BJ (cell line): ENCODE data around the gene NMUR1. TPM values are rescaled to one million over a fixed set of nuclear protein-coding genes. Genes with fewer than 3 reads are reported as not detected.

Source experiments
- CTCF ChIA-PET: fragments of 350-600 bp; formaldehyde crosslinking; extraction: SDS; loops from one replicate; lab custom pipeline; 2021; ENCODE audit warnings: antibody characterized with exemption, inconsistent platforms; lab: Yijun Ruan, JAX
- POLR2A ChIA-PET: fragments of 300-600 bp; sonication (Branson Sonifier 250); formaldehyde crosslinking; extraction: SDS; loops from one replicate; lab custom pipeline; 2021; ENCODE audit warnings: antibody characterized with exemption; lab: Charles Lee
- DNase-seq: peaks from one replicate; pipeline ENCODE4 v3.0.0-alpha.2; 2011; ENCODE audit warnings: low read depth
- H3K27me3 ChIP-seq: 2 replicates; pipeline ENCODE4 v1.6.0; 2011; ENCODE audit warnings: low read length; ENCODE audit not compliant: control insufficient read depth, insufficient read depth
- H3K36me3 ChIP-seq: 2 replicates; pipeline ENCODE4 v1.5.1; 2011; ENCODE audit warnings: low read length; ENCODE audit not compliant: control insufficient read depth, insufficient read depth
- H3K4me3 ChIP-seq: 2 replicates; pipeline ENCODE4 v1.5.1; 2011; ENCODE audit warnings: low read depth, mild to moderate bottlenecking, control low read depth, low read length
- CTCF ChIP-seq: IDR thresholded peaks from 2 replicates; pipeline ENCODE4 v1.5.1; 2011; ENCODE audit warnings: low read depth, mild to moderate bottlenecking, control low read depth, inconsistent platforms, low read length, moderate library complexity; ENCODE audit not compliant: insufficient read depth
- polyA plus RNA-seq: library from polyadenylated mRNA; depleted of rRNA; stranded (reverse); fragments of >200 nt; gene quantifications from 2 replicates; pipeline ENCODE4 v1.2.3, GENCODE V29; 2011

NMUR1 gene
- polyA plus RNA-seq, 1 experiment, result not detected

- H3K36me3 ChIP-seq, result no peaks in the 10 kb centered on the region
- ChIA-PET POLR2A (no interaction called here), CTCF (interaction anchor here (1.0 kb wide), 1 partner anchor 28 kb away, joined by 3 read pairs; no protein-coding TSS in a partner anchor)
- DNase-seq, result no peak
- no peak for TF ChIP-seq CTCF
- peaks cover 4% of the 10 kb centered on the region; the same call in 1 of the 2 replicates for H3K27me3 ChIP-seq
- no peak overlapping the region for H3K4me3 ChIP-seq
Observed at GRCh38 chr2:231545105-231545902, 15.1 kb upstream of the NMUR1 start.

GRCh38 chr2:231542136-231542535 is 11.9 kb upstream of the NMUR1 start:
- DNase-seq, result no peak
- ChIA-PET CTCF (interaction anchor here (1.0 kb wide), 1 partner anchor 11 kb away, joined by 4 read pairs; no protein-coding TSS in a partner anchor), POLR2A (no interaction called here)
- H3K4me3 ChIP-seq, result no peak overlapping the region
- H3K36me3 ChIP-seq, result no peaks in the 10 kb centered on the region
- H3K27me3 ChIP-seq, result peaks cover 6% of the 10 kb centered on the region
- TF ChIP-seq CTCF, result no peak

- CTCF ChIA-PET, result interaction anchor here (1.0 kb wide), 1 partner anchor 24 kb away, joined by 3 read pairs; no protein-coding TSS in a partner anchor
- POLR2A ChIA-PET, result no interaction called here
Observed at GRCh38 chr2:231541645-231542044, 11.4 kb upstream of the NMUR1 start.

GRCh38 chr2:231539991-231540390 is 9.7 kb upstream of the NMUR1 start:
- DNase-seq, result no peak
- no peaks in the 10 kb centered on the region for H3K36me3 ChIP-seq
- ChIA-PET POLR2A (no interaction called here), CTCF (interaction anchor here (0.9 kb wide), 1 partner anchor 17 kb away, joined by 3 read pairs; no protein-coding TSS in a partner anchor)
- H3K27me3 ChIP-seq, result peaks cover 6% of the 10 kb centered on the region
- TF ChIP-seq CTCF, result no peak
- no peak overlapping the region for H3K4me3 ChIP-seq

More at GRCh38 chr2:231541645-231542044, 11.4 kb upstream of the NMUR1 start:
- H3K4me3 ChIP-seq, result no peak overlapping the region
- H3K36me3 ChIP-seq, result no peaks in the 10 kb centered on the region
- DNase-seq, result no peak
- 0 out of 2 replicates have a peak, but pooled peaks have one; percentile 16 for TF ChIP-seq CTCF
- H3K27me3 ChIP-seq, result peaks cover 6% of the 10 kb centered on the region

- no peak for DNase-seq
- CTCF ChIA-PET, result interaction anchor here (1.0 kb wide), 2 partner anchors 22 to 27 kb away, joined by 3 to 4 read pairs; no protein-coding TSS in a partner anchor
- TF ChIP-seq CTCF, result no peak
- POLR2A ChIA-PET, result no interaction called here
- Histone ChIP-seq H3K36me3 (no peaks in the 10 kb centered on the region), H3K27me3 (peaks cover 5% of the 10 kb centered on the region), H3K4me3 (no peak overlapping the region)
Observed at GRCh38 chr2:231535961-231536360, 5.7 kb upstream of the NMUR1 start.
